Measurements from ENCODE around the gene PGLYRP3.

- TF ChIP-seq CTCF (IDR thresholded peaks at IDR 0.05; ENCODE audit: extremely low read depth in 1 of 2, insufficient read depth in 1 of 2, low read depth in 1 of 2, low read length in 2 of 2): no peak
- TF ChIP-seq MYC (IDR thresholded peaks at IDR 0.05; ENCODE audit: low read depth, low read length): no peak
- no peak for TF ChIP-seq MAX (IDR thresholded peaks at IDR 0.05; ENCODE audit: insufficient read depth, insufficient read length)
- TF ChIP-seq EZH2 (IDR thresholded peaks at IDR 0.05; ENCODE audit: borderline replicate concordance, low read depth, low read length, severe bottlenecking): no peak
- no peak for TF ChIP-seq FOS (IDR thresholded peaks at IDR 0.05; ENCODE audit: borderline replicate concordance, insufficient read depth, low read length)
- no peak for TF ChIP-seq POLR2AphosphoS5 (IDR thresholded peaks at IDR 0.05; ENCODE audit: insufficient read depth, low read depth, low read length)
- no peak for TF ChIP-seq POLR2A (IDR thresholded peaks at IDR 0.05; ENCODE audit: low read depth, low read length)
Observed at GRCh38 chr1:153336650-153337049, 23.9 kb upstream of the PGLYRP3 start.
